ENCODE measurements around the gene SLIT3.

DNA sequence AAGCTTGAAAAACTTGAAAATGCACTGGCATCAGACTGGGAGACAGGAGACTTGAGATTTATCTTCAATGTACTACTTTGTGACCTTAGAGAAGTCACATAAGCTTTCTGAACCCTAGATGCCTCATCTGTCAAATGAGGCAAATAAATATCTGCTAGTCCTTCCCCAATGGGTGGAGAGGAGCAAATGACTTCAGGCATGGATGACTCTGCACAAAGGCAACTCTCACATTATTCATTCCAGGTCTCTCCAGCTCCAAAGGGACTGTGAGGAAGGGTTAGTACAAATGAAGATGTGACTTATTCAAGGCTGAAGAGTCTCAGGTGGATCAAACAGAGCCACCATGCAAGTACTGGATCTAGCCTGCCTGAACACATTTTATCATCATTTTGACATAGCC, 228.7 kb downstream of the SLIT3 start:
- TF ChIP-seq, protein P1, sequence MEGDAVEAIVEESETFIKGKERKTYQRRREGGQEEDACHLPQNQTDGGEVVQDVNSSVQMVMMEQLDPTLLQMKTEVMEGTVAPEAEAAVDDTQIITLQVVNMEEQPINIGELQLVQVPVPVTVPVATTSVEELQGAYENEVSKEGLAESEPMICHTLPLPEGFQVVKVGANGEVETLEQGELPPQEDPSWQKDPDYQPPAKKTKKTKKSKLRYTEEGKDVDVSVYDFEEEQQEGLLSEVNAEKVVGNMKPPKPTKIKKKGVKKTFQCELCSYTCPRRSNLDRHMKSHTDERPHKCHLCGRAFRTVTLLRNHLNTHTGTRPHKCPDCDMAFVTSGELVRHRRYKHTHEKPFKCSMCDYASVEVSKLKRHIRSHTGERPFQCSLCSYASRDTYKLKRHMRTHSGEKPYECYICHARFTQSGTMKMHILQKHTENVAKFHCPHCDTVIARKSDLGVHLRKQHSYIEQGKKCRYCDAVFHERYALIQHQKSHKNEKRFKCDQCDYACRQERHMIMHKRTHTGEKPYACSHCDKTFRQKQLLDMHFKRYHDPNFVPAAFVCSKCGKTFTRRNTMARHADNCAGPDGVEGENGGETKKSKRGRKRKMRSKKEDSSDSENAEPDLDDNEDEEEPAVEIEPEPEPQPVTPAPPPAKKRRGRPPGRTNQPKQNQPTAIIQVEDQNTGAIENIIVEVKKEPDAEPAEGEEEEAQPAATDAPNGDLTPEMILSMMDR (conservative IDR thresholded peaks at IDR 0.05; ENCODE audit: low read length), result no peak
- no peak for TF ChIP-seq EZH2phosphoT487 (IDR thresholded peaks at IDR 0.05; ENCODE audit: borderline replicate concordance)

Measured in Loucy (cell line).